Uterus (tissue), 2 donors: ENCODE data around the gene CAMLG.

Source experiments
- CTCF ChIP-seq, 4 experiments: fragments of 200-600 bp in 2 of 4; fragments of 450-650 bp in 2 of 4; sonication (generic) in 2 of 4; IDR thresholded peaks; one replicate each; pipeline ENCODE4 v1.5.1; 2016 to 2019; ENCODE audit warnings: antibody characterized with exemption in 4 of 4, mild to moderate bottlenecking in 2 of 4, moderate library complexity in 1 of 4
- POLR2A ChIP-seq, 2 donors: fragments of 450-650 bp; IDR thresholded peaks; one replicate each; pipeline ENCODE4 v1.6.1; 2016; ENCODE audit warnings: antibody characterized with exemption in 2 of 2, mild to moderate bottlenecking in 1 of 2, moderate library complexity in 1 of 2

- TF ChIP-seq CTCF (IDR thresholded peaks at IDR 0.05) (no peak), POLR2A (IDR thresholded peaks at IDR 0.05) (no peak)
Observed at GRCh38 chr5:134793111-134793510, 54.8 kb downstream of the CAMLG start.
